ENCODE results near the gene COX19.
"Not testable (repeated sequence)": the region's sequence is repeated elsewhere in the genome, so short reads cannot be mapped to it uniquely, and the experiment has no call there.

Gene COX19

GRCh38 chr7:944744-945143, 30.6 kb downstream of the COX19 start:
- DNase-seq (ENCODE audit: low read depth): no peak

- DNase-seq (ENCODE audit: low read depth): not testable (repeated sequence)
These were observed 31.6 kb downstream of the COX19 start for GRCh38 chr7:943793-944192.

- no peak for DNase-seq (ENCODE audit: low read depth)
These were observed 34.5 kb downstream of the COX19 start for GRCh38 chr7:940599-941408.

GRCh38 chr7:939843-940242, 35.5 kb downstream of the COX19 start:
- DNase-seq (ENCODE audit: low read depth): no peak

- no peak for DNase-seq (ENCODE audit: low read depth)
These were observed 36.7 kb downstream of the COX19 start for GRCh38 chr7:938546-939185.

- no peak for DNase-seq (ENCODE audit: low read depth)
These were observed 37.4 kb downstream of the COX19 start for GRCh38 chr7:937856-938484.

GRCh38 chr7:936386-937054, 38.8 kb downstream of the COX19 start:
- DNase-seq (ENCODE audit: low read depth): no peak

- no peak for DNase-seq (ENCODE audit: low read depth)
These were observed 39.4 kb downstream of the COX19 start for GRCh38 chr7:935874-936385.

GRCh38 chr7:935164-935873, 40.0 kb downstream of the COX19 start:
- no peak for DNase-seq (ENCODE audit: low read depth)

GRCh38 chr7:934469-935163, 40.7 kb downstream of the COX19 start:
- DNase-seq (ENCODE audit: low read depth): no peak

GRCh38 chr7:932651-932975, 42.7 kb downstream of the COX19 start:
- no peak for DNase-seq (ENCODE audit: low read depth)

GRCh38 chr7:931871-932650, 43.3 kb downstream of the COX19 start:
- no peak for DNase-seq (ENCODE audit: low read depth)

- no peak for DNase-seq (ENCODE audit: low read depth)
These were observed 44.2 kb downstream of the COX19 start for GRCh38 chr7:930975-931758.

- DNase-seq (ENCODE audit: low read depth): no peak
These were observed 46.0 kb downstream of the COX19 start for GRCh38 chr7:929311-929711.

- DNase-seq (ENCODE audit: low read depth): no peak
These were observed 48.2 kb downstream of the COX19 start for GRCh38 chr7:927031-927671.

GRCh38 chr7:926061-927030, 49.0 kb downstream of the COX19 start:
- no peak for DNase-seq (ENCODE audit: low read depth)

- DNase-seq (ENCODE audit: low read depth): peak; percentile 51
These were observed 49.7 kb downstream of the COX19 start for GRCh38 chr7:925601-926000.
